ENCODE measurements around the gene SCRT2. TPM values are rescaled to one million over a fixed set of nuclear protein-coding genes. Genes with fewer than 3 reads are reported as not detected.

Gene SCRT2
- total RNA-seq, 1 experiment from 2014 or later: not detected

DNA sequence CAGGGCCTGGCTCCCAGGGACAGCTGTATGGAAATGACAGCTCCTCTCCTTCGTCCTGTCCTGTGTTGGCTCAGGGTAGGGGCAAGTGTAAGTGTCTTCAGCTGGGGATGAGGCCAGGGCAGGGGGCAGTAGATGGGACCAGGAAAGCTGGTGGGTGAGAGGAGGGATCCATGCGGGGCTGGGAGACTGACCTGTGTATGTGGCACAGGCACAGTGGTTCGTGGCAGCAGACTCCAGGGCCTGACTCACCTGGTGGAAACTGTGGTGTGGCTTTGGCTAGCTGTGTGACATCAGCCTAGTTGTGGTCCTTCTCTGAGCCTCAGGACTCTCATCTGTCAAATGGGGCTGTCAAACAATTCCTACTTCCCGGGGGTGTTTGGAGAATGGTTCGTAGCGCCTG lies 13.7 kb upstream of the SCRT2 start:
- H3K36me3 ChIP-seq (ENCODE audit: control insufficient read depth in 1 of 2, insufficient read depth in 2 of 2, low read length in 2 of 2): no peaks in the 10 kb centered on the region
- DNase-seq (ENCODE audit: low read depth, low spot score) (no peak), ATAC-seq (no peak)
- H3K9me3 ChIP-seq (ENCODE audit: control insufficient read depth in 1 of 2, insufficient read depth in 1 of 2, low read depth in 1 of 2, low read length in 2 of 2): no peaks in the 10 kb centered on the region
- H3K4me2 ChIP-seq (ENCODE audit: low read length): no peak overlapping the region
- H3K4me3 ChIP-seq (replicated peaks in 1 of 2; ENCODE audit: low read depth in 1 of 2, low read length in 2 of 2): no peak overlapping the region
- intact Hi-C loops (cut with micrococcal nuclease): no loop called here
- no peak for TF ChIP-seq SP1 (IDR thresholded peaks at IDR 0.05; ENCODE audit: low read depth)
- TF ChIP-seq ELF1 (IDR thresholded peaks at IDR 0.05; ENCODE audit: borderline replicate concordance, low read depth): no peak
- TF ChIP-seq CBX3 (IDR thresholded peaks at IDR 0.05; ENCODE audit: low read depth): no peak
- no peak for TF ChIP-seq ATF3 (IDR thresholded peaks at IDR 0.05)
- no peak for TF ChIP-seq CTCF (IDR thresholded peaks at IDR 0.05 in 2 of 3, conservative IDR thresholded peaks at IDR 0.05 in 1 of 3; ENCODE audit: borderline replicate concordance in 1 of 3, insufficient read depth in 1 of 3, low read depth in 2 of 3, low read length in 2 of 3)
- no peak for TF ChIP-seq EZH2phosphoT487 (IDR thresholded peaks at IDR 0.05; ENCODE audit: borderline replicate concordance)
- TF ChIP-seq, protein P1, sequence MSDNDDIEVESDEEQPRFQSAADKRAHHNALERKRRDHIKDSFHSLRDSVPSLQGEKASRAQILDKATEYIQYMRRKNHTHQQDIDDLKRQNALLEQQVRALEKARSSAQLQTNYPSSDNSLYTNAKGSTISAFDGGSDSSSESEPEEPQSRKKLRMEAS (IDR thresholded peaks at IDR 0.05): no peak
- no peak for TF ChIP-seq FOSL1 (IDR thresholded peaks at IDR 0.05; ENCODE audit: low read depth)
- no peak for TF ChIP-seq ZNF274 (IDR thresholded peaks at IDR 0.05; ENCODE audit: low read depth, low read length)
- no peak for TF ChIP-seq POLR2A (IDR thresholded peaks at IDR 0.05; ENCODE audit: borderline replicate concordance, extremely low read depth, insufficient read depth, insufficient read length)
- no peak for TF ChIP-seq EGR1 (IDR thresholded peaks at IDR 0.05; ENCODE audit: low read depth)
- no peak for TF ChIP-seq EZH2 (IDR thresholded peaks at IDR 0.05)
- no peak for TF ChIP-seq SRF (IDR thresholded peaks at IDR 0.05; ENCODE audit: low read depth)
- no peak overlapping the region for H3K9ac ChIP-seq (ENCODE audit: low read length)
- H3K27me3 ChIP-seq (ENCODE audit: insufficient read depth, low read length): no peaks in the 10 kb centered on the region; the same call in 1 of the 2 replicates
- no peaks in the 10 kb centered on the region for H4K20me1 ChIP-seq (ENCODE audit: insufficient read depth)
- no peaks in the 10 kb centered on the region for H3K4me1 ChIP-seq (ENCODE audit: control insufficient read depth in 1 of 2, insufficient read depth in 2 of 2, low read length in 2 of 2)
- no peak overlapping the region for H3K27ac ChIP-seq (ENCODE audit: low read depth, low read length)
- no peaks in the 10 kb centered on the region for H3K9me2 ChIP-seq (ENCODE audit: insufficient read depth)
- BruUV-seq (replicated peaks): no TSS peak
- POLR2A ChIA-PET: no interaction called here
- no peaks in the 10 kb centered on the region for H3K79me2 ChIP-seq (ENCODE audit: insufficient read depth, low read length)
- no peak overlapping the region for H2AFZ ChIP-seq (ENCODE audit: low read depth, low read length, poor library complexity, severe bottlenecking)
- CTCF ChIA-PET: no interaction called here
- RAD21 ChIA-PET (ENCODE audit: low non-redundant PET in 1 of 2, low total read pairs in 2 of 2, uncharacterized antibody in 2 of 2, unreplicated experiment in 2 of 2): no interaction called here

Measured in HCT116 (cell line).